Activated CD8-positive, alpha-beta memory T cell treated with anti-CD3 and anti-CD28 coated beads, Interleukin-2, amount 50 U/mL, for 48 hours (primary cell): ENCODE measurements around the gene MED1.

Experiments
- DNase-seq: peaks from one replicate; pipeline ENCODE4 v3.0.0-alpha.2; 2020

MED1 gene

GRCh38 chr17:39359994-39360393 is 91.1 kb downstream of the MED1 start:
- DNase-seq = no peak

DNA sequence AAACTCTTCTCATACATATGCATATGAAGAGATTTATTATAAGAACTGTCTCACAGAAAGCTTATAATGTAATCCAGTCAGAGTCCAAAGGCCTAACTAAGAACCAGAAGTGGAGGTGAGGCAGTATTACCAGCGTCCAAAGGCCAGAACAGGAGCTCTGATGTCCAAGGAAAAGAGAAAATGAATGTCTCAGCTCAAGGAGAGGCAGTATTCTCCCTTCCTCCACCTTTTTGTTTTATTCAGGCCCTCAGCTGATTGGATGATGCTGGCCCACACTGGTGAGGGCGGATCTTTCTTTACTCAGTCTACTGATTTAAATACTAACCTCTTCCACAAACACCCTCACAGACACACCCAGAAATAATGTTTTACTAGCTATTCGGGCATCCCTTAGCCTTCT is 93.1 kb downstream of the MED1 start:
- no peak for DNase-seq

DNA sequence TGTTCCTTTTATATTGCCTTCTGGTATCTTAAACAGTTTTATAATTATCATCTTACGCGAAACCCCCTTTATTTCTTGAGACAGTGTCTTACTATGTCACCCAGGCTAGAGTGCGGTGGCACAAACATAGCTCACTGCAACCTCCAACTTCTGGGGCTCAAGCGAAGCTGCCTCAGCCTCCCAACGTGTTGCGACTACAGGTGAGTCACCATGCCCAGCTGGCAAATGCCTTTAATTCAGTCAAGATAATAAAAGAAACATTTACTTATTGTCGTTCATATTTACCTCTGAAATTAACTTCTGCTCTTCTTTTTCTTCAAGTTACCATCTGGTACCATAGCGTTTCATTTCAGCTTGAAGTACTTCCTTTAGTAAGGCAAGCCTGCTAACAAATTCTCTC is 93.6 kb downstream of the MED1 start:
- no peak for DNase-seq
